ENCODE measurements around the gene GRID2.

Gene GRID2

DNA sequence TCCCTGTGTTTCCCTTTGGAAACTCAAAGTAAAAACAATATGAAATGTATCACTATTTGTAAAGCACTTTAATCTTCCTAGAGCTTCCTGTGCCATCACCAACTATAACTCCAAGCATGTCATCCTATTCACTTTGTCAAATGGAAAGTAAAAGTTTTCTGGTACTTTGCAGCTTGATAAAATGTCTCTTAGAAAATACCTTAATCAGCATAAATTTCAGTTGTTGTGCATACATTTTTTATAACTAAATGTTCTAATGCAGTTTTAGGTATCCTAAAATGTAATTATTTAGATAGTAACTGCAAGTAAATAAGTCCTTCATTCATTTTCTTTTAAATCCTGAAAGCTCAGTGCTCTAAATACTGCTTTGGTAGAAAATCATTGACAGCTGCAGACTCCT is 558.7 kb downstream of the GRID2 start:
- TF ChIP-seq, protein P1, sequence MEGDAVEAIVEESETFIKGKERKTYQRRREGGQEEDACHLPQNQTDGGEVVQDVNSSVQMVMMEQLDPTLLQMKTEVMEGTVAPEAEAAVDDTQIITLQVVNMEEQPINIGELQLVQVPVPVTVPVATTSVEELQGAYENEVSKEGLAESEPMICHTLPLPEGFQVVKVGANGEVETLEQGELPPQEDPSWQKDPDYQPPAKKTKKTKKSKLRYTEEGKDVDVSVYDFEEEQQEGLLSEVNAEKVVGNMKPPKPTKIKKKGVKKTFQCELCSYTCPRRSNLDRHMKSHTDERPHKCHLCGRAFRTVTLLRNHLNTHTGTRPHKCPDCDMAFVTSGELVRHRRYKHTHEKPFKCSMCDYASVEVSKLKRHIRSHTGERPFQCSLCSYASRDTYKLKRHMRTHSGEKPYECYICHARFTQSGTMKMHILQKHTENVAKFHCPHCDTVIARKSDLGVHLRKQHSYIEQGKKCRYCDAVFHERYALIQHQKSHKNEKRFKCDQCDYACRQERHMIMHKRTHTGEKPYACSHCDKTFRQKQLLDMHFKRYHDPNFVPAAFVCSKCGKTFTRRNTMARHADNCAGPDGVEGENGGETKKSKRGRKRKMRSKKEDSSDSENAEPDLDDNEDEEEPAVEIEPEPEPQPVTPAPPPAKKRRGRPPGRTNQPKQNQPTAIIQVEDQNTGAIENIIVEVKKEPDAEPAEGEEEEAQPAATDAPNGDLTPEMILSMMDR (conservative IDR thresholded peaks at IDR 0.05; ENCODE audit: low read depth, low read length): no peak
- DNase-seq (ENCODE audit: low read depth): no peak

DNA sequence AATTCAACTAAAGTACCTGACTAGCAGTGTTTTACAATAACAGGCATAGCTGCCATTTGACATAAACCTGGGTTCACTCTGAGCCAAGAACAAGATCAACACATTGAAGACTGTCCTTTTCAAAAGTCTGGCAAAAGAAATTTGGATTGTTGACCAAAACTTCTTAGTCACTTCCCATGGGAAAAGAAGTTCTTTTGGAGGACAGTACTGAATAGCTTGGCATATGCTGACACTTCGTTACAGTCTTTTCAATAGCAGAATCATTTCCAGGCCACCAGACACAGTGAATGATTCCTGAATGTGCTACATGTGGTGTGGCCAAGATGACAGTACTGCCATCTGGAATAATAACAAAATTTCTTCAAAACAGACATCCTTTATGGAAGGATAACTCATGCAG is 560.3 kb downstream of the GRID2 start:
- DNase-seq (ENCODE audit: low read depth): no peak
- TF ChIP-seq, protein P1 (conservative IDR thresholded peaks at IDR 0.05; ENCODE audit: low read depth, low read length): no peak

More for the DNA sequence above, 558.7 kb downstream of the GRID2 start:
- H3K4me3 ChIP-seq (ENCODE audit: low read length): no peak overlapping the region

DNA sequence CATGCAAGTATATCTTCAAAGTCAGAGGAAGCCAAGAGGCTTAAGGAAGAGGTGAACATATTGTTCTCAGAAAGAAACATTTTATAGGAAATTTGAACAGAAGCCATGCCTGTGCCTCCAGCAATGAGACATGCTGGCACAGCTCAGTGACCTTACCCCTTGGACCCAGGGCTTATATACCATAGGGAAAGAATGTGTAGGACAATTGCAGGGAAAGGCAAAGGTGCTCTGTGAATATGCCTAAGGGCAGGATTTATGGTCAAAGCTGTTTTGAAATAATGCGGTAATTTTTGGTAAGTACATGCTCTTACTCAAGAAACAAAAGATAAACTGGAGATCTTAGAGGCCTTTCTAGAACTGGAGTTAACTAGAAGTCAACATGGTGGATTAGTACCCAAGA is 568.8 kb downstream of the GRID2 start:
- no peak for DNase-seq (ENCODE audit: low read depth)
- TF ChIP-seq, protein P1 (conservative IDR thresholded peaks at IDR 0.05; ENCODE audit: low read depth, low read length): no peak
- no peak overlapping the region for H3K4me3 ChIP-seq (ENCODE audit: low read length)

More for the DNA sequence above, 560.3 kb downstream of the GRID2 start:
- no peak overlapping the region for H3K4me3 ChIP-seq (ENCODE audit: low read length)

DNA sequence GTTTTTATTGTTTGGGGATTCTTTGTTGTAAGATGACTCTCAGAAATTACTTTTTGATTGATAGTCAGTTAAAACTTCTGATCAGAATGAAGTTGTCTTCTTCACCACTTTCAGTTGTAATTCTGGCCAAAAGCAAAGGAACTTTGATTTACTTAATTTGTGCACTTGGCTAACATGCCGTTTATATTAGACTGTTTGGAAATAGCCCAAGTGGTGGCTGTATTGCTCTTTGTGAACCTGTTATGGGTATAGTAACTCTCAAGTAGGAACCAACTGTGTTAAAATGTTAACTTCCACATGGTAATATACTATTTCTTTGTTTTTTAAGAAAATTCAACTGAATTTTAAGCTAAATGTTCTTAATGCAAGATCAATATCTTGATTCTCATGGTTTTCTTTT is 581.9 kb downstream of the GRID2 start:
- no peak for DNase-seq (ENCODE audit: low read depth)
- TF ChIP-seq, protein P1 (conservative IDR thresholded peaks at IDR 0.05; ENCODE audit: low read depth, low read length): no peak
- no peak overlapping the region for H3K4me3 ChIP-seq (ENCODE audit: low read length)

DNA sequence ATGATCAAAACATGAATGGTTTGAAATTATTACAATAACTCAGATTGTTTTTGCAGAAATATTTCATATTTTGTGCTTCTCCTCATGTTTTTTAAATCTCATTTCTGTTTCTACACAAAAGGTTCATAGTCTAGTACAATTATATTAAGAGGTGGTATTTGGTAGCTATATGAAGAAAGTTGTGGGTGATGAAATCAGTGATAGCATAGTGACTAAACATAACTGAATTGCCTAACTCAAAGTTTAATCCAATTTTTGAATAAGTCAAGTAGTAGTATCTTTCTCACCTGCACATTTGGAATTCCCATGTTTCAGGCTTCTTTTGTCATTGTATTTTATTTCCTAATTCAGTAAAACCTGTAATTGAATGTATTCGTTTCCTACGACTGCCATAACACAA is 648.7 kb downstream of the GRID2 start:
- no peak overlapping the region for H3K4me3 ChIP-seq (ENCODE audit: low read length)
- TF ChIP-seq, protein P1 (conservative IDR thresholded peaks at IDR 0.05; ENCODE audit: low read depth, low read length): no peak
- no peak for DNase-seq (ENCODE audit: low read depth)

DNA sequence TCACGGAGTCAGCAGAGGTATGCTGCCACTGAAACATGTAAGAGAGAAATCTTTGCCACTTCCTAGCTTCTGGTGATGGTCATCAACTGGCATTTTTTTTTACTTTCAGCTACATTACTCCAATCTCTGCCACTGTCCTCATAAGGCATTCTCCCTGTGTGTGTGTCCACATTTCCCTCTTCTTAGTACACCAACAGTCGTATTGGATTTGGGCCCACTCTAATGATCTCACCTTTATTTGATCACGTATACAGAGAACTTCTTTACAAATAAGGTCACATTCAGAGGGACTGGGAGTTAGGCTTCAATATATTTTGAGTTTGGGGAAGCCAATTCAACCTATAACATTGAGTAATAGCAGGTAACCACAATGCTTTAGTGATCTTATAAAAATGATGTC is 649.1 kb downstream of the GRID2 start:
- DNase-seq (ENCODE audit: low read depth): no peak
- TF ChIP-seq, protein P1 (conservative IDR thresholded peaks at IDR 0.05; ENCODE audit: low read depth, low read length): no peak
- no peak overlapping the region for H3K4me3 ChIP-seq (ENCODE audit: low read length)

DNA sequence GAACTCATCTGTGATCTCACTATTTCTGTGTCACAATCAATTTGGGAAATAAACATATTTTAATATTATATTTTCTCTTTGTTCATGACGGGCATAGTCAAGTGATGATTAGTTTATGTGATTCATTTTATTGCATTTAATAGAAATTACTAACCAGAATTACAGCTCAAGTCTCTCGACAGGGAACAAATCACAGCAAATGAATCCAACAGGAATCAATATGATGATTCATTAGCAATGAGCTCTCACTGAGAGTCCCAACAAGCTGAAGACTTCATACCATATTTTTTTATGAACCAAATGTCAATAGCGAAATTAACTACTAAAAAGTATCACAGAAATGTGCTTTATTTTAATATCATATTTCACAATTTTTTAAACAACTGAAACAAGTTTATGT is 649.7 kb downstream of the GRID2 start:
- TF ChIP-seq, protein P1 (conservative IDR thresholded peaks at IDR 0.05; ENCODE audit: low read depth, low read length): no peak

More for the DNA sequence above, 649.7 kb downstream of the GRID2 start:
- no peak overlapping the region for H3K4me3 ChIP-seq (ENCODE audit: low read length)
- no peak for DNase-seq (ENCODE audit: low read depth)

All from retinal pigment epithelial cell (primary cell).